SU-DHL-6 (cell line): ENCODE measurements around the gene PTH1R.

ENCODE experiments used
- H2AFZ ChIP-seq: fragments of 200-600 bp; sonication (generic); 2 replicates; pipeline ENCODE4 v1.6.1; 2014; ENCODE audit warnings: low read depth, mild to moderate bottlenecking, moderate library complexity, mixed read lengths, antibody characterized with exemption, low read length; ENCODE audit not compliant: severe bottlenecking
- H3F3A ChIP-seq: fragments of 200-600 bp; shearing (Covaris generic); 2 replicates; pipeline ENCODE4 v1.6.0; 2016; ENCODE audit warnings: antibody characterized with exemption, mild to moderate bottlenecking; ENCODE audit not compliant: insufficient read depth
- H3K27ac ChIP-seq: fragments of 200-600 bp; sonication (generic); 2 replicates; pipeline ENCODE4 v1.5.1; 2016; ENCODE audit warnings: low read depth, mild to moderate bottlenecking, low read length, moderate library complexity, mixed read lengths
- H3K27me3 ChIP-seq: fragments of 200-600 bp; sonication (generic), shearing (Covaris generic); 2 replicates; pipeline ENCODE4 v1.6.0; 2014; ENCODE audit warnings: mild to moderate bottlenecking, low read length
- H3K36me3 ChIP-seq: fragments of 200-600 bp; sonication (generic); 2 replicates; pipeline ENCODE4 v1.6.1; 2014; ENCODE audit warnings: mild to moderate bottlenecking, low read length, mixed read lengths
- H3K4me2 ChIP-seq: fragments of 300-600, 200-600 bp; shearing (Covaris generic), sonication (generic); 2 replicates; pipeline ENCODE4 v1.6.0; 2014; ENCODE audit warnings: low read length, low read depth, mild to moderate bottlenecking; ENCODE audit not compliant: poor library complexity, severe bottlenecking
- H3K4me3 ChIP-seq: fragments of 200-600 bp; sonication (generic); 2 replicates; pipeline ENCODE4 v1.5.1; 2014; ENCODE audit warnings: antibody characterized with exemption, low read length, mild to moderate bottlenecking, mixed read lengths; ENCODE audit not compliant: insufficient read depth, poor library complexity, severe bottlenecking
- H3K79me2 ChIP-seq: fragments of 200-600 bp; sonication (generic); 2 replicates; pipeline ENCODE4 v1.6.1; 2014; ENCODE audit warnings: mild to moderate bottlenecking, low read length, moderate library complexity; ENCODE audit not compliant: insufficient read depth
- H3K9ac ChIP-seq: fragments of 200-600 bp; sonication (generic); 2 replicates; pipeline ENCODE4 v1.7.0; 2014; ENCODE audit warnings: mild to moderate bottlenecking, low read length
- H3K9me2 ChIP-seq: fragments of 200-600 bp; sonication (generic); replicated peaks from 2 replicates; pipeline ENCODE4 v1.6.1; 2014; ENCODE audit warnings: low read length; ENCODE audit not compliant: insufficient read depth
- H3K9me3 ChIP-seq: fragments of 200-600 bp; sonication (generic); 2 replicates; pipeline ENCODE4 v1.6.1; 2014; ENCODE audit warnings: low read length, mixed read lengths; ENCODE audit not compliant: insufficient read depth
- H4K20me1 ChIP-seq: fragments of 200-600 bp; sonication (generic); 2 replicates; pipeline ENCODE4 v1.6.1; 2014; ENCODE audit warnings: low read depth, mild to moderate bottlenecking, antibody characterized with exemption, low read length, moderate library complexity, mixed read lengths
- EZH2phosphoT487 ChIP-seq: fragments of 200-600 bp; sonication (generic), shearing (Covaris generic); conservative IDR thresholded peaks from 2 replicates; pipeline ENCODE4 v1.6.1; 2018; ENCODE audit warnings: mild to moderate bottlenecking, antibody characterized with exemption, low read length, moderate library complexity, mixed read lengths
- TF ChIP-seq, protein P1 (sequence below): fragments of 200-600 bp; sonication (generic); IDR thresholded peaks from one replicate; pipeline ENCODE4 v1.5.1; 2017; ENCODE audit warnings: antibody characterized with exemption, mild to moderate bottlenecking, low read length, moderate library complexity; ENCODE audit not compliant: insufficient read depth, poor library complexity, severe bottlenecking

PTH1R gene

DNA sequence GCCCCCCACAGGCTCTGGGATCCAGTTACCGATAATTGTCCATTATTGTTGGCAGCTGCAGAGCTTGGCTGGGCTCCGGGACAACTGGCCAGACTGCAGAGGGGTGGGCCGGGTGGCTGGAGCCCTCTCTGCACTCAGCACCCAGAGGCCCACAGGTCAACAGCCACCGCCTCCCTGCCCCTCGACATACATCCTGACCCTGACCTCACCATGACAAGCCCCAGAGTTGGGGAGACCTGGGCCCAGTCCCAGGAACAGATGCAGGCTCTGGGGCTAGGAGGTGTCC lies 22.4 kb downstream of the PTH1R start:
- Histone ChIP-seq H3F3A (no peaks in the 10 kb centered on the region), H3K4me3 (no peak overlapping the region), H3K27me3 (no peaks in the 10 kb centered on the region), H3K36me3 (no peaks in the 10 kb centered on the region), H3K4me2 (no peak overlapping the region), H2AFZ (no peak overlapping the region), H3K79me2 (no peaks in the 10 kb centered on the region), H3K9me2 (no peaks in the 10 kb centered on the region), H4K20me1 (no peaks in the 10 kb centered on the region), H3K27ac (no peak overlapping the region), H3K9ac (no peak overlapping the region), H3K9me3 (no peaks in the 10 kb centered on the region)
- no peak for TF ChIP-seq EZH2phosphoT487
- TF ChIP-seq, protein P1, sequence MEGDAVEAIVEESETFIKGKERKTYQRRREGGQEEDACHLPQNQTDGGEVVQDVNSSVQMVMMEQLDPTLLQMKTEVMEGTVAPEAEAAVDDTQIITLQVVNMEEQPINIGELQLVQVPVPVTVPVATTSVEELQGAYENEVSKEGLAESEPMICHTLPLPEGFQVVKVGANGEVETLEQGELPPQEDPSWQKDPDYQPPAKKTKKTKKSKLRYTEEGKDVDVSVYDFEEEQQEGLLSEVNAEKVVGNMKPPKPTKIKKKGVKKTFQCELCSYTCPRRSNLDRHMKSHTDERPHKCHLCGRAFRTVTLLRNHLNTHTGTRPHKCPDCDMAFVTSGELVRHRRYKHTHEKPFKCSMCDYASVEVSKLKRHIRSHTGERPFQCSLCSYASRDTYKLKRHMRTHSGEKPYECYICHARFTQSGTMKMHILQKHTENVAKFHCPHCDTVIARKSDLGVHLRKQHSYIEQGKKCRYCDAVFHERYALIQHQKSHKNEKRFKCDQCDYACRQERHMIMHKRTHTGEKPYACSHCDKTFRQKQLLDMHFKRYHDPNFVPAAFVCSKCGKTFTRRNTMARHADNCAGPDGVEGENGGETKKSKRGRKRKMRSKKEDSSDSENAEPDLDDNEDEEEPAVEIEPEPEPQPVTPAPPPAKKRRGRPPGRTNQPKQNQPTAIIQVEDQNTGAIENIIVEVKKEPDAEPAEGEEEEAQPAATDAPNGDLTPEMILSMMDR: no peak

DNA sequence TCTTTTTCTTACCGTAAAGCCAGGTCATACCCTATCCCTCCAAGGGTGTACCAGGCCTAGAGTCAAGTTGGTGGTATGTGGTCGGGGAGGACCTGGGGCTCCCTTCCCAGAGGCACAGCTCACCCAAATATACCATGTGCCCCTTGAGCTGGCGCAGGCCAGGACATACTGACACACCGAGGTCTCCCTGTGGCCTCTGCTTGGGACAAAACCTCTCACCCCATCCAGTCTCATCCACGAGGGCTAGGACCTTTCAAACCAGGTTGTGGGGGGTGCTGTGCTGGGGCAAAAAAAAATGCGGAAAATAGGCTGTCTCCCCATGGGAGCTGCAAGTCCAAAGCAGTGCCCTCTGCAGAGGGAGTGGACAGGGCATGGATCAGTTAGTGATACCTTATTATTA lies 22.8 kb downstream of the PTH1R start:
- Histone ChIP-seq H3K9me2 (no peaks in the 10 kb centered on the region), H2AFZ (no peak overlapping the region), H3K27ac (no peak overlapping the region), H3K9ac (no peak overlapping the region), H4K20me1 (no peaks in the 10 kb centered on the region), H3K79me2 (no peaks in the 10 kb centered on the region), H3K4me3 (no peak overlapping the region), H3K4me2 (no peak overlapping the region), H3K36me3 (no peaks in the 10 kb centered on the region), H3K27me3 (no peaks in the 10 kb centered on the region), H3K9me3 (no peaks in the 10 kb centered on the region), H3F3A (no peaks in the 10 kb centered on the region)
- TF ChIP-seq, protein P1: no peak
- no peak for TF ChIP-seq EZH2phosphoT487

DNA sequence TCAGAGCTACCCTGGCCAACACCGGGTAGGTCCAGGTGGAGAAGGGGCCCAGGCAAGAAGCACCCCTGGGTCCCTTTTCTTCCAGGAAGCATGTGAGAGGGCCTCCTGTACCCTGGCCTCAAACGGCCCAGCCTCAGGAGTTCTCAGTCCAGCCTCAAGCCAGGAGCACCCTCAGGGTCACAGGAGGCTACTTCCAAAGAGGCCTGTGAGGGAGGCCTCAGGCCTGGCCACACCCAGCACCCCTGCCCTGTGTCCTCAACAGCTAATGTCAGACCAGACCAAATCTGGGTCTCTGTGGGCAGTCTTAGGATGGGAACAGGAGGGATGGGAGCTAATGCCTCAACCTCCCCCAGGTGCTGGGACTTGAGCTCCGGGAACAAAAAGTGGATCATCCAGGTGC lies 23.5 kb downstream of the PTH1R start:
- Histone ChIP-seq H4K20me1 (no peaks in the 10 kb centered on the region), H3K4me2 (no peak overlapping the region), H3K4me3 (no peak overlapping the region), H3K27me3 (no peaks in the 10 kb centered on the region), H3K9me3 (no peaks in the 10 kb centered on the region), H3K9ac (no peak overlapping the region), H2AFZ (no peak overlapping the region), H3K27ac (no peak overlapping the region), H3F3A (no peaks in the 10 kb centered on the region), H3K79me2 (no peaks in the 10 kb centered on the region), H3K9me2 (no peaks in the 10 kb centered on the region), H3K36me3 (no peaks in the 10 kb centered on the region)
- no peak for TF ChIP-seq EZH2phosphoT487
- TF ChIP-seq, protein P1: no peak
